Measurements from ENCODE around the gene RABEP1.

The RABEP1 gene

DNA sequence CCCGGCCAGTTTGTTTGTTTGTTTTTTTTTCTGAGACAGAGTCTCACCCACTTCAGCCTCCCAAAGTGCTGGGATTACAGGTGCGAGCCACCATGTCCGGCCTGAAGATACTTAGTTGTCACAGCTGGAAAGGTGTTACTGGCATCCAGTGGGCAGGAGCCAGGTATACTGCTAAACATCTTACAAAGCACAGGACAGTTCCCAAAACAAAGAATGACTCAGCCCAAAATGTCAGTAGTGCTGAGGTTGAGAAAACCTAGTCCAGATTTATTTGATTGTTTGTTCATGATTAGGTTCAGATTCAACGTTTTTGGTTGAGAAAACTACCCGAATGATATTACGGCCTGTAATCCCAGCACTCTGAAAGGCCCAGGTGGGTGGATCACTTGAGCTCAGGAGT, 18.6 kb upstream of the RABEP1 start:
- peaks cover 5% of the 10 kb centered on the region for H3K4me1 ChIP-seq (ENCODE audit: insufficient read depth, low read length, poor library complexity, severe bottlenecking)
- no peak overlapping the region for H3K9ac ChIP-seq (ENCODE audit: low read depth, low read length, poor library complexity, severe bottlenecking)
- no peaks in the 10 kb centered on the region for H3K79me2 ChIP-seq (ENCODE audit: insufficient read depth, low read length)
- no peak overlapping the region for H2AFZ ChIP-seq (ENCODE audit: low read length)
- no peaks in the 10 kb centered on the region for H4K20me1 ChIP-seq (ENCODE audit: insufficient read depth, low read length, poor library complexity, severe bottlenecking)
- H3K9me3 ChIP-seq (ENCODE audit: insufficient read depth, low read depth, low read length), result no peaks in the 10 kb centered on the region
- no peak for TF ChIP-seq EZH2phosphoT487 (IDR thresholded peaks at IDR 0.05; ENCODE audit: borderline replicate concordance)
- TF ChIP-seq, protein P1, sequence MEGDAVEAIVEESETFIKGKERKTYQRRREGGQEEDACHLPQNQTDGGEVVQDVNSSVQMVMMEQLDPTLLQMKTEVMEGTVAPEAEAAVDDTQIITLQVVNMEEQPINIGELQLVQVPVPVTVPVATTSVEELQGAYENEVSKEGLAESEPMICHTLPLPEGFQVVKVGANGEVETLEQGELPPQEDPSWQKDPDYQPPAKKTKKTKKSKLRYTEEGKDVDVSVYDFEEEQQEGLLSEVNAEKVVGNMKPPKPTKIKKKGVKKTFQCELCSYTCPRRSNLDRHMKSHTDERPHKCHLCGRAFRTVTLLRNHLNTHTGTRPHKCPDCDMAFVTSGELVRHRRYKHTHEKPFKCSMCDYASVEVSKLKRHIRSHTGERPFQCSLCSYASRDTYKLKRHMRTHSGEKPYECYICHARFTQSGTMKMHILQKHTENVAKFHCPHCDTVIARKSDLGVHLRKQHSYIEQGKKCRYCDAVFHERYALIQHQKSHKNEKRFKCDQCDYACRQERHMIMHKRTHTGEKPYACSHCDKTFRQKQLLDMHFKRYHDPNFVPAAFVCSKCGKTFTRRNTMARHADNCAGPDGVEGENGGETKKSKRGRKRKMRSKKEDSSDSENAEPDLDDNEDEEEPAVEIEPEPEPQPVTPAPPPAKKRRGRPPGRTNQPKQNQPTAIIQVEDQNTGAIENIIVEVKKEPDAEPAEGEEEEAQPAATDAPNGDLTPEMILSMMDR (conservative IDR thresholded peaks at IDR 0.05; ENCODE audit: low read length), result no peak
- no peaks in the 10 kb centered on the region for H3F3A ChIP-seq (ENCODE audit: low read depth)
- H3K4me2 ChIP-seq (ENCODE audit: low read depth, low read length, poor library complexity, severe bottlenecking), result no peak overlapping the region
- H3K27me3 ChIP-seq (ENCODE audit: insufficient read depth, low read length, poor library complexity, severe bottlenecking), result no peaks in the 10 kb centered on the region
- no peaks in the 10 kb centered on the region for H3K9me2 ChIP-seq (replicated peaks; ENCODE audit: low read depth, low read length)
- no peak overlapping the region for H3K4me3 ChIP-seq (ENCODE audit: low read length, poor library complexity, severe bottlenecking)
- H3K36me3 ChIP-seq (ENCODE audit: insufficient read depth, low read length), result no peaks in the 10 kb centered on the region

DNA sequence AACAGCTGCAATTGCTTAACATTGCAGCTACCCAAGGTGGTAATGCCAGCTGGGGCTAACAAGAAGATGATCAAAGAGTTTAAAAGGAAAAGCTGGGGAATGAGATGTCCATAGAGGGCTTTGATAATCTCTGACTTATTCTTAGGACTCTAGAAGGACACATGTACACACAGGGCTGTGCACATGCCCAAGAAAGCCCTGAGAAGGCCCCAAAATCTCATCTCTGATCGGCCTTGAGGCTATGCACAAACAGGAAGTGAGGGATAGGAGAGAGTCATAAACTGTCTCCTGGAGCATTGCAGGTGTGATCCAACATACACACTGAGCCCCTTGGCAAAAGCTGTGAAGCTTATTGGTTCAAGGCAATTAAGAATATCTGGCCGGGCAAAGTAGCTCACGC, 17.2 kb upstream of the RABEP1 start:
- peaks cover 5% of the 10 kb centered on the region for H3K4me1 ChIP-seq (ENCODE audit: insufficient read depth, low read length, poor library complexity, severe bottlenecking)
- no peaks in the 10 kb centered on the region for H3K9me3 ChIP-seq (ENCODE audit: insufficient read depth, low read depth, low read length)
- H3K9me2 ChIP-seq (replicated peaks; ENCODE audit: low read depth, low read length), result no peaks in the 10 kb centered on the region
- H3K4me2 ChIP-seq (ENCODE audit: low read depth, low read length, poor library complexity, severe bottlenecking), result no peak overlapping the region
- no peaks in the 10 kb centered on the region for H4K20me1 ChIP-seq (ENCODE audit: insufficient read depth, low read length, poor library complexity, severe bottlenecking)
- no peaks in the 10 kb centered on the region for H3K27me3 ChIP-seq (ENCODE audit: insufficient read depth, low read length, poor library complexity, severe bottlenecking)
- no peaks in the 10 kb centered on the region for H3K36me3 ChIP-seq (ENCODE audit: insufficient read depth, low read length)
- H3K4me3 ChIP-seq (ENCODE audit: low read length, poor library complexity, severe bottlenecking), result no peak overlapping the region
- H3K79me2 ChIP-seq (ENCODE audit: insufficient read depth, low read length), result no peaks in the 10 kb centered on the region
- TF ChIP-seq, protein P1 (conservative IDR thresholded peaks at IDR 0.05; ENCODE audit: low read length), result no peak
- no peak for TF ChIP-seq EZH2phosphoT487 (IDR thresholded peaks at IDR 0.05; ENCODE audit: borderline replicate concordance)
- peak overlapping the region; percentile 63 for H2AFZ ChIP-seq (ENCODE audit: low read length)
- H3K9ac ChIP-seq (ENCODE audit: low read depth, low read length, poor library complexity, severe bottlenecking), result no peak overlapping the region
- no peaks in the 10 kb centered on the region for H3F3A ChIP-seq (ENCODE audit: low read depth)

DNA sequence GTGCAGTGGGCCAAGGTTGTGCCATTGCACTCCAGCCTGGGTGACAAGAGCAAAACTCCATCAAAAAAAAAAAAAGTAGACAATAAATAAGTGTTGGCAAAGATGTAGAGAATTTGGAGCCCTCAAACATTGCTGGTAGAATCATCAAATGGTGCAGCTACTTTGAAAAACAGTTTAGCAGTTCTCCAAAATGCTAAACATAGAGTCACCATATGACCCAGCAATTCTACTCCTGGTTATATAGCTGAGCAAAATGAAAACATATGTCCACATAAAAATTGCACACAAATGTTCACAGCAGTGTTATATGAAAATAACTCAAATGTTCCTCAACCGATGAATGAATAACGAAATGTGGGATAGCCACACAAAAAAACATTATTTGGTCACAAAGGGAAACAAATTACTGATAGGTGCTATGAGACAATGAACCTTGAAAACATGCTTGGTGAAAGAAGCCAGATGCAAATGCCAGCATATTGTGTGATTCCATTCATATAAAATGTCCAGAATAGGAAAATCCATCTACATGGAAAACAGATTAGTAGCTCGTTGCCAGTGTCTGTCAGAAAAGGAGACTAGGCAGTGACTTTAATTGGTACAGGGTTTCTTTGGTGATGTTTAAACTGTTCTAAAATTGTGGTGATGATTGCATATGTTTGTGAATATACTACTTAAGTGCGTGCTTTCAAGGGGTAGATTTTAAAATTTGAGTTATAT, 12.7 kb upstream of the RABEP1 start:
- Histone ChIP-seq H3K27me3 (ENCODE audit: insufficient read depth, low read length, poor library complexity, severe bottlenecking) (no peaks in the 10 kb centered on the region), H3K4me3 (ENCODE audit: low read length, poor library complexity, severe bottlenecking) (no peak overlapping the region), H3K36me3 (ENCODE audit: insufficient read depth, low read length) (no peaks in the 10 kb centered on the region), H3K9me3 (ENCODE audit: insufficient read depth, low read depth, low read length) (no peaks in the 10 kb centered on the region), H3K9me2 (replicated peaks; ENCODE audit: low read depth, low read length) (no peaks in the 10 kb centered on the region), H2AFZ (ENCODE audit: low read length) (no peak overlapping the region), H3K79me2 (ENCODE audit: insufficient read depth, low read length) (no peaks in the 10 kb centered on the region), H4K20me1 (ENCODE audit: insufficient read depth, low read length, poor library complexity, severe bottlenecking) (no peaks in the 10 kb centered on the region), H3K4me1 (ENCODE audit: insufficient read depth, low read length, poor library complexity, severe bottlenecking) (peaks cover 5% of the 10 kb centered on the region), H3K4me2 (ENCODE audit: low read depth, low read length, poor library complexity, severe bottlenecking) (no peak overlapping the region), H3F3A (ENCODE audit: low read depth) (no peaks in the 10 kb centered on the region), H3K9ac (ENCODE audit: low read depth, low read length, poor library complexity, severe bottlenecking) (no peak overlapping the region)
- no peak for TF ChIP-seq EZH2phosphoT487 (IDR thresholded peaks at IDR 0.05; ENCODE audit: borderline replicate concordance)
- TF ChIP-seq, protein P1 (conservative IDR thresholded peaks at IDR 0.05; ENCODE audit: low read length), result no peak
